NAMALWA (cell line): ENCODE results near the gene ZMYND12.
"Not testable (repeated sequence)": the region's sequence is repeated elsewhere in the genome, so short reads cannot be mapped to it uniquely, and the experiment has no call there.

Experiments used
- DNase-seq: peaks from one replicate; pipeline ENCODE4 v3.0.0-alpha.2; 2015; ENCODE audit warnings: low spot score

Gene ZMYND12, protein sequence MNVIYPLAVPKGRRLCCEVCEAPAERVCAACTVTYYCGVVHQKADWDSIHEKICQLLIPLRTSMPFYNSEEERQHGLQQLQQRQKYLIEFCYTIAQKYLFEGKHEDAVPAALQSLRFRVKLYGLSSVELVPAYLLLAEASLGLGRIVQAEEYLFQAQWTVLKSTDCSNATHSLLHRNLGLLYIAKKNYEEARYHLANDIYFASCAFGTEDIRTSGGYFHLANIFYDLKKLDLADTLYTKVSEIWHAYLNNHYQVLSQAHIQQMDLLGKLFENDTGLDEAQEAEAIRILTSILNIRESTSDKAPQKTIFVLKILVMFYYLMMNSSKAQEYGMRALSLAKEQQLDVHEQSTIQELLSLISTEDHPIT

DNA sequence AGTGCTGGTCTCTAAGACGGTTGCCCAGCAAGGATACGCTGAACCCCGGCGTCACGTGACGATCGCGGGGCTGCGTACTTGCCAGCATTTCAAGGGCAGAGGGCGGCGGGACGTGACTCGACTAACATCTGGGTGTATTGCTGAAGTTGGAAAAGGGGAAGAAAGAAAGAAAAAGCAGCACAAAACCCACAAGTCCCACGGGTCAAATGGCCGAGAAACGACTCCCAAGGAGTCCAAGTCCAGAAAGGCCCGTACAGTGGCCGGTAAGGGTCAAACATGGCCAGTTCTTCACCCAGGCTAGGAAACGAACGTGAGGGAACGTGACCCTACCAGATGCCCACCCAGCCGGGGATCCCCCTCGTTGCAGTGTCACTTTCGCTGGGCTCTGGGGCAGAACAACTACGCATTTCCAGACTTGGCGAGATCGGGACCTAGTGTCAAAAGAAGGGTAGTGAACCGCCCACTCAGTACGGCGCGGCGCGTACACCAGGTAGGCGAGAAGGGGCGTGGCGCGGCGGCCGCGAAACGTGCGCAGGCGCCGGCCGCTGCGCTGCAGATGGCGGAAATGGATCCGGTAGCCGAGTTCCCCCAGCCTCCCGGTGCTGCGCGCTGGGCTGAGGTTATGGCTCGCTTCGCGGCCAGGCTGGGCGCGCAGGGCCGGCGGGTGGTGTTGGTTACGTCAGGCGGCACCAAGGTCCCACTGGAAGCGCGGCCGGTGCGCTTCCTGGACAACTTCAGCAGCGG is at the start of gene ZMYND12, which contains the start of gene PPCS:
TSS of gene ZMYND12 (minus strand) at position 13 of the 744 bp plus-strand sequence. CDS start 25 bp downstream, outside the sequence.
TSS of gene PPCS (plus strand) at position 534 of the 744 bp plus-strand sequence. CDS start at position 557, 23 bp downstream.
- peak; percentile 89 for DNase-seq

DNA sequence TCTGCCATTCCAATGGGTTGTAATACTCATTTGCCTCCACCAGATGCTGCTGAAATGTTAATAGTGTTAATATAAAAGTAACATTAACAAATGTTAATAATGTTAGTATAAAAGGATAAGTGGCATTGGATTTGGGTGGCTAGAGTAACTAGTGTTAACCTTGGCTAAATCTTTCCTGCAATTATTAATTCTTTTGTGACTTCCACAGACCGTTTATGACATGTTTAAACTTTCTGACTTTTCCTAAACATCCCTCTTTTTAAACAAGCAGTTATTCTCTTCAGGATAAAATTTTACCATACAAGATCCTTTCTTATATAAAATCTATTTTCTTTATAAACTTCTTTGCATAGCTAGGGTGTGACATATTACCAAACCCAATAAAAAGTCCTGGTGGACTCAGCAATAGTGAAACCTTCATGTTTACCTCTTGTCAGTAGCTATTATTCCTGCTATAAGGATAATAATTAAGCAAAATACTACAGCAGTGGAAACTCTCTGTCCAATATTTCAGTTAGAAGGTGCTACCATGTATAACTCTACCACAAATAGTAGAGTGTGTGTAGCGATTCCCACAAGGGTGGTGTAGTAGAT is 48.8 kb upstream of the ZMYND12 start:
- no peak for DNase-seq

DNA sequence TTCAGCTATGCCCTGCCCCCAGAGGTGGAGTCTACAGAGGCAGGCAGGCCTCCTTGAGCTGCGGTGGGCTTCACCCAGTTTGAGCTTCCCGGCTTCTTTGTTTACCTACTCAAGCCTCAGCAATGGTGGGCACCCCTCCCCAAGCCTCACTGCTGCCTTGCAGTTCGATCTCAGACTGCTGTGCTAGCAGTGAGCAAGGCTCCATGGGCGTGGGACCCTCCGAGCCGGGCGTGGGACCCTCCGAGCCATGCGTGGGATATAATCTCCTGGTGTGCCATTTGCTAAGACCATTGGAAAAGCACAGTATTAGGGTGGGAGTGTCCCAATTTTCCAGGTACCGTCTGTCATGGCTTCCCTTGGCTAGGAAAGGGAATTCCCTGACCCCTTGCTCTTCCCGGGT is 46.2 kb upstream of the ZMYND12 start:
- DNase-seq = not testable (repeated sequence)

DNA sequence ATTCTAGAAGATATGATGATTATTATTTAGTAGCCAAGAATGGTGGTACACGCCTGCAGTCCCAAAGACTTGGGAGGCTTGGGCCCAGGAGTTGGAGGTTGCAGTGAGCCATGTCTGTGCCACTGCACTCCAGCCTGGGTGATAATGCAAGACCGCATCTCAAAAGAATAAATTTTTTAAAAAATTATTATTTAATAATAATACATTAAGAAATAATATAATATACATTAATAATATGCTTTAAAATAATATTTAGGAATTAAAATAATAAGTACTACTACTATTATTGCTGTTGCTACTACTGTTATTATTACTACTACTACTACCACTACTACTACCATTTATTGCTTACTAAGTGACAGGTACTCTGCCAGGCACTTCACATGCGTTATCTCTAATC is 34.4 kb upstream of the ZMYND12 start:
- DNase-seq = no peak

DNA sequence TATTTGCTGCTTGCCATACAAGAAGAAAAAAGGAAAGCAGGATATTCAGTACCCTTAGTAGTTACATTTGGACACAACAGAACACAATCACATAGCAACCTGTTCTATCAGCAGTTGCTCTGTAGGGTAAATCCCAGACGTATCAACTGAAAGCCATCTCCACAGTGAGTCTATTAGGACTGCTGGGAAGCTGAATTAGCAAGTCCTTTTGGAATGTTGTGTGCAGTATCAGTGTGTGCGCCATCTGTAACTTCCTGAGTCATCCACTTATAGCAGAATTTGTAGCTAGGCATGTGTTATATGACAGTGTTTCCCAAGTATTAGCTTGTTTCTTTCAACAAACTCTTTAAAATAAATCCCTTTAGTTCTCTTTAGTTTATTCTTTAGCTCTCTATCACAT is 28.6 kb upstream of the ZMYND12 start:
- DNase-seq = no peak

DNA sequence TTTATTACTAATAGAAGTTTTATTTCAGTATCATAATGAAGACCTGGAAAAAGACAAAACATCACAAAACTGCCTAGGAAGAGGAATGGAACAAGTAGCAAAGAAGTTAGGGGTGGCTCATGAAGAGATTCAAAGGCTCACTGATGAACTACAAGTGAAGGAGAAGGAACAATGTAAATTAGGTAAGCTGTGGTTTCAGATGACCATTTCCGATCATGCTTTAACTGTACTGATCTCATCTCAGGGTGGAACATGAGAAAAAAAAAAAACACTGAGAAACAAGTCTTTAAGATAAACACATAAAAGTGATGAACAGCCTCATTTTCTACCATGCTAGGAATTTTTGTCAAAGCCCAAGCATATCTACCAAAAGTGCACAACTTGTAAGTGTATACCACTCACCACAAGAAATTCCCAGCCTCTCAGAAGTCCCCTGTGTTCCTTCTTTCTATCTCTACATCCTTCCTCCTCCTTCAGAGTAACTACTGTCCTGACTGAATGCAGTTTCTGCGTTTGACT is 26.9 kb upstream of the ZMYND12 start:
- DNase-seq = no peak

DNA sequence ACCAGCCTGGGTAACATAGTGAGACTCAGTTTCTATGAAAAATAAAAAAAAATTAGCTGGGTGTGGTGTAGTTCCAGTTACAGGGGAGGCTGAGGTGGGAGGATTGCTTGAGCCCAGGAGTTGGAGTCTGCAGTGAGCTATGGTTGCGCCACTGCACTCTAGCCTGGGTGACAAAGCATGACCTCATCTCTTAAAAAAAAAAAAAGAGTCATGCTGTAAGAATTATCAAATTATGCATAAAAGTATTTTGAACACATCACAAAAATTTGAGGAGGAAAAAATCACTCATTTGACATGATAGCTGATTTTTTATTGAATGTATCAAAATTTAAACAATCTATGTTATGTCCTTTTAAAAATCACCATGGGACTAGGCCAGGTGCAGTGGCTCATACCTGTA is 25.1 kb upstream of the ZMYND12 start:
- DNase-seq = no peak

DNA sequence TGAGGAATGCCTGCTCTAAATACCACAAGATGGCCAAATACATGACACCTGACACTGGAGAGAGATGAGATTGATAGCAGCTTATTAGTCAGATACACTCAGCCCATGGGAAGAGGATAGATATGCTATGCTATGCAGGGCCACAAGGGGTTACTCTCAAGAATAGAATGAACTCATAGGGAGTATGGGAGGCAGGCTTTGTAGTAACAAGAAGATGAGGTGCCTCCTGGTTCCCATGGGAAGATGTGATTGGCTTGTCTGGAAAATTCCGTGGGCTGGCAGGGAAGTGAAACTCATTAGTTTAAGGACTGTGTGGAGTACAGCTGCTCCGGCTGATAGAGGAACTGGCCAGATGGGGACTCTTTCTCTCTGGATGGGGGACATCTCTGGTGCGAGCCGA is 23.8 kb upstream of the ZMYND12 start:
- DNase-seq = peak; percentile 34

DNA sequence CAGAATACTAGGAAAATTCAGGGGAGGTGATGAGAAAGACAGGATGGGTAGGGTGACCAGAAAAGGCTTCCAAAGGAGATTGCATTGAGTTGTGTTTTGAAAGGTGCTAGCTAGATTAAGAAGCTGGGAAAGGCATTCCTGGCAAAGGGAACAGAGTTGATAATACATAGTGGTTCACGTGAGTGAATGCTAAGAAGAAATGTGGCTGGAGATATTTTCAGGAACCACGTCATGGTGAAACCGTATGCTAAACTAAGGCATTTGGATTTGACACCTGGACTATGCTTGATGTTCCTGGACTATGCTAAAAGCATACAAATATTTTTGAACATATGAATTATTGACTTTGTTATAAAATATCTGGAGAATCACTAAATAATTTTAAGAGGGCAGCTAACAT is 22.0 kb upstream of the ZMYND12 start:
- DNase-seq = no peak

DNA sequence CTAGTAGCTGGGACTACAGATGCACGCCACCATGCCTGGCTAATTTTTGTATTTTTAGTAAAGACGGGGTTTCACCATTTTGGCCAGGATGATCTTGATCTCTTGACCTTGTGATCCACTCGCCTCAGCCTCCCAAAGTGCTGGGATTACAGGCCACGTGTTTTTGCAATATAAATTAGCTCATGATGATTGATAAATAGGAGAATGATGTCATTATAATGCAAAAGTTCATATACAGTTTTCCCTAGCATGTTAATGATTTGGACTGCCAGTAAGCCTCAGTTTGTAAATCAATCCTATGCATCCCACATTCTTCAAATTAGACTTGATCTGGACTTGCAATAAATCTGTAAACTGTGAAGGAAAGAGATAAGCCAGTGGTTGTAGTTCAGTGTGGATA is 21.5 kb upstream of the ZMYND12 start:
- not testable (repeated sequence) for DNase-seq

DNA sequence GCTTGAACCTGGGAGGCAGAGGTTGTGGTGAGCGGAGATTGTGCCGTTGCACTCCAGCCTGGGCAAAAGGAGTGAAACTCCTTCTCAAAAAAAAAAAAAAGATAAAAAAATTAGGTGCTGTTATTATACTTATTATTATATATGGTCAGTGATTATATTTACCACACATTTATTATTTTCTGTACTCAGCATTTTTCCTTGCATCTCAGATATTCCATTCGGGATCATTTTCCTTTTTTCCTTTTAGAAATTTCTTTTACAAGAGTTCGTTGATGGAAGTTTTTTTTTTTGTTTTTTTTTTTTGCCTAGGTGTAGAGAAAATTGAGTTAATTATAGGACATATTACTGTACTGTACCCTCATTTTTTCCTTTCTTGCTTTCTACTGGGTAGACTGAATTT is 20.8 kb upstream of the ZMYND12 start:
- no peak for DNase-seq

DNA sequence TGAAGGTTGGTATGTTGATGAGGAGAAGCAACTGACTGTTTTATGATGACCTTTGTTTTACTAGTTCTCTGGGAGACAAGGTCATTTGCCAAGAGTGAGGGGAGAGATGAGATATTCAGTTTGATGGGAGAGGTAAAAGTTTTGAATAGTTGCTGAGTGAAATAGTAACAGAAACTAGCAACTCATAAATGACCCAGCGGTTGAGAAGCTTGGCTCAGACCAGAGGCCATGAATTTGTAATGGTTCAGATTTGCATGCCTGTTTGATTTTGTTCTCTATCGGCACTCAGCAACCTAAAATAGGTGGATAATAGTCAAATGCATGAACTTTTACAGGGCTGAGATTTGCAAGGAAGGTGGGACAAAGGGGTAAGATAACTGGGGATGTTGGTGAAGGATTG is 13.9 kb upstream of the ZMYND12 start:
- no peak for DNase-seq

DNA sequence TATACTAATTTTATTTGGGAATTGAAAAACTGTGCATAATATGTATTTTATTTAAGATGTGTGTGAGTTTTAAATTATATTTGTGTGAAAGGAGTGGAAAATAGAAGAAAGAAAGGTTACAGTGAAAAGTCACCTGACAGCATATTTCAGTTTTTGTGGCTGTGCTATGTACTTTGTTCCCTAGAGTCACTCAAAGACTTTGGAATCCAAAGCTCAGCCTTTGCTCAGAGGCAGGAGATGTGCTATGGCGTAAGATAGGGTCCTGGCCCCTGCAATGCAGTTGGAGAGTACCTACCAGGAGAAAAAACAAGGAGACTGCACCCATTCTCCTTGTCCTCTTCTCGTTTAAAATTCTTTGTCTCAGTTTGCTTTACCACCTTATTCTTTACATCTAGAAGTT is 10.2 kb upstream of the ZMYND12 start:
- no peak for DNase-seq

DNA sequence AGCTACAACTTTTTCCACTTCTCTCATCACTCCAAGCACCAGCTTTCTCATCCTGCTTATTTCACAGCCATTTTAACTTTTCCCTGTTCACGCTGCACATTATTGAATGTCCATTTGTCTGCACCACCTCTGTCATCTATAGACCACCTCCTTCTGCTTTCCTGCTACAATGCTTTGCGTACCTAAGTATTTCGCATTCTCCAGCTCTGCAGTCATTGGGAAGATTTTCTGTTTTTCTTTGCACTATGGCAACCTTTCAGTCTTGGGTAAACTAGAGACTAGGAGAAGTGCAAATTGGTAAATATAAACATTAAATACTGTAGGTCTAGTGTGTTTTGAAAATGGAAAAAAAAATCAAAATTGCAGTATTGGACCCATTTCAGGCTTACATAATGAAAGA is 8.1 kb upstream of the ZMYND12 start:
- DNase-seq = no peak

DNA sequence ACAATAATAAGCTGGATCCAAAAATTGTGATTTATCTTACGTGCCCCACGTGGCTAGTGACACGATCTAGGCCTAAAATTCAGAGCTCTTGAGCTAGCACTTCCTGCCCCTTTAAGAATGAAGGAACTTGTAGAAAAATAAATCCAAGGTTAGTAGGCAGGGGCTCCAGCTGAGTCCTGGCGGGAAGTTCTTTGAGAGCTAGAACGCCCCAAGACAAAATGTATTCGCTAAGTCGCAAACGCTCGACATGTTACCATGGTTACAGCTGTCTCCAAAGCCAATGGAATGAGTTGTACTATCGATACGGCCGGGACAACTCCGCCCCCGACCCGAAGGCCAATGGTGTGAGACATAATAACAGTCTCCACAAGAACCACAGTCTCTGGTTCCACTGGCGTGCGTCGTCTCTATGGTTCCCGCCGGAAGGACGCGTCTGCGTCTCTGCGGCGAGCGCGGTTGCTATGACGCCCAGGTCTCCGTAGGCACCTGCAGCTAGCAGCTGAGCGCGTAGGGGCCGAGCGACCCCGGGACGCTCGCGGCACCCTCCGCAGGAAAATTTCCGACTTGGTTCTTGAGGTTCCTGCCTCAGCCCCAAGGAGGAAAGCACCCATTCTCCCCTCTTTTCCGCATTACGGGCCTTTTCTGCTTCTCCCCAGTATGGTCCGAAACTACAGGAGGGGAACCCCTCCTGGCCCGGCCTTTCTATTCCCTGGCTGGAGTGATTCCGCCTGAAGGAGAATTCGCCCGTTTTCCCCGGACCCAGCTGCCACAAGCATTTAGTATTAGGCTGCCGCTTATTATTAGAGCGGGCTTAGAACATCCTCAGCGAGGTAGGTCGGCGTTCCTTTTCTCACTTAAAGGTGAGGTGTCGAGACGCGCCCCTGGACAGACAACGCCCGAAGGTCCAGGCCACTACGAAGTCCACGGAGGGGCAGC is 7.3 kb upstream of the ZMYND12 start, which contains the start of gene CCDC30:
TSS of gene CCDC30 (plus strand) at position 459 of the 936 bp plus-strand sequence. CDS start 17,266 bp downstream, outside the sequence.
- peak; percentile 99 for DNase-seq

DNA sequence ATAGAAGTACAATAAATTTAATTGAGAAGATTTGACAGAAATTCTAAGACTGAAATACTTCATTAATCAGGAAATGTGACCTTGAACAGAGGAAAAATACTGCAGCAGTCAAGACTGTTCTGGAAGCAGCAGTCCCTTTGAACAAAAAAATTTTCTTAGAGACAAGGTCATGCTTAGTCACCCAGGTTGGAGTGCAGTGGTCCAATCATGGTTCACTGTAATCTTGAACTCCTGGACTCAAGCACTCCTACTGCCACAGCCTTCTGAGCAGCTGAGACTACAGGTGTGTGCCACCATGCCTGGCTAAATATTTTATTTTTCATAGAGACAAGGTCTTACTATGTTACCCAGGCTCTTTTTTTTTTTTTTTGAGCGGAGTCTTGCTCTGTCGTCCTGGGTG is 5.4 kb upstream of the ZMYND12 start:
- DNase-seq = peak; percentile 7

DNA sequence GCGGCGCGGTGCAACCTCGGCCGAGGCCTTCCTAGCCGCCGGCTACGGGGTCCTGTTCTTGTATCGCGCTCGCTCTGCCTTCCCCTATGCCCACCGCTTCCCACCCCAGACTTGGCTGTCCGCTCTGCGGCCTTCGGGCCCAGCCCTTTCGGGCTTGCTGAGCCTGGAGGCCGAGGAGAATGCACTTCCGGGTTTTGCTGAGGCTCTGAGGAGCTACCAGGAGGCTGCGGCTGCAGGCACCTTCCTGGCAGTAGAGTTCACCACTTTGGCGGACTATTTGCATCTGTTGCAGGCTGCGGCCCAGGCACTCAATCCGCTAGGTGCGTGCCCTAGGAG is 900 bp upstream of the ZMYND12 start:
- DNase-seq = peak; percentile 77

DNA sequence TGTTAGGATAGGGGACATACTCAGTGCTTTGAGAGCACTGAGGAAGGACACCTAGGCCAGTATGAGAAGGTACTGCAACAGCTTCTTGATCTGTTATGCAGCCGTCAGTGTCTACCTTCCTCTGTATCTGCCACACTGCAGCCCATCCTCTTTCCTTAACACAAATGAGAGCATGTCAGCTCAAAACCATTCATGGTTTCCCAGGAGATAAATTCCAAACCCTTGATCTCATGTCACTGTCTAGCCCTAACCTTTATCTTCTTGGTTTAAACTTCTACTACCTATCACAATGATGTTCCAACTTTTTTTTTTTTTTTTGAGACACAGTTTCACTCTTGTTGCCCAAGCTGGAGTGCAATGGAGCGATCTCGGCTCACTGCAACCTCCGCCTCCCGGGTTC is 1.4 kb downstream of the ZMYND12 start:
- no peak for DNase-seq

DNA sequence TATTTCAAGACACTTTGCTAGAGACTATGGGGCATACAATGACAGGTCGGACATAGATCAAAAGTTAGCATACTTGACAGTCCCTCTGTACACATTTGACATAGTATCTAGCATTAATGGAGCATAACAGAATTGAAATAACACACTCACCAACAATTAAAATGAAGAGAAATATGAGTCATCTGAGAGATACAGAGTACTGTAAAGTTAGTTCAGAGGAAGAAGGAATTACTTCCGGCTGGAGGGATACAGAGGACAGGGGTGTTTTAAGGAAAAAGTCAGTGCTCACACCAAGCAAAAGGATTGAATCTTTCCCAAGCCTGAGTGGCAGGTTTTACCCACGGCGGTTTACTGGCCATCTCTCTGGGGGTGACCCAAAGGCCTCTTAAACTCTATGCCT is 2.4 kb downstream of the ZMYND12 start:
- no peak for DNase-seq

DNA sequence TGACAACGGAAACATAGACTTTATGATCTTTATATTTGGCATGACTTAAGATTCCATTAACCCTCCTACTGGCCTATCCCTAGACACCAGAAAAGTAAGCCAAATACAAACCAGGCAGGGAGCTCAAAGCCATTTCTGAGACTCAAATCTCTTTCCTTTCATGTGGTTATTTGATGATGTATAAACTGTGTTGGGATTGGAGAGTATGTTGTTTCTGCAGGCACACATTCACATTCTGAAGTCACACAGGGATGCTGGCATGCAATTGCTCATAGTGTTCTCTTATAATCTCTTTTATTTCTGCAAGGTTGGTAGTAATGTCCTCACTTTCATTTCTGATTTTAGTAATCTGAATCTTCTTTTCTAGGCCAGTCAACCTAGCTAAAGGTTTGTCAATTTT is 5.8 kb downstream of the ZMYND12 start:
- DNase-seq = no peak

DNA sequence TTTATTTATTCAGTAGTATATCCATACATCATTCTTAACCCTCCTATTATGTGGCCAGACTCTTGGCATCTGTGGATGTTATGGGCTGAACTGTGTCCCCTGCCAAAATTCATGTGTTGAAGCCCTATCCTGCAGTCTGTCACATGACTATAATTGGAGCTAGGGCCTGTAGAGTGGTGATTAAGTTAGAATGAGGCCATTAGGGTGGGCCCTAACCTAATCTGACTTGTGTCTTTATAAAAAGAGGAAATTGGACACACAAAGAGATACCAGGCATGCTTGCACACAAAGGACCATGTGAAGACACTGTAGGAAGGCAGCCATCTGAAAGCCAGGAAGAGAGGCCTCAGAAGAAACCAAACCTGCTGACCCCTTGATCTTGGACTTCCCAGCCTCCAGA is 6.6 kb downstream of the ZMYND12 start:
- no peak for DNase-seq

DNA sequence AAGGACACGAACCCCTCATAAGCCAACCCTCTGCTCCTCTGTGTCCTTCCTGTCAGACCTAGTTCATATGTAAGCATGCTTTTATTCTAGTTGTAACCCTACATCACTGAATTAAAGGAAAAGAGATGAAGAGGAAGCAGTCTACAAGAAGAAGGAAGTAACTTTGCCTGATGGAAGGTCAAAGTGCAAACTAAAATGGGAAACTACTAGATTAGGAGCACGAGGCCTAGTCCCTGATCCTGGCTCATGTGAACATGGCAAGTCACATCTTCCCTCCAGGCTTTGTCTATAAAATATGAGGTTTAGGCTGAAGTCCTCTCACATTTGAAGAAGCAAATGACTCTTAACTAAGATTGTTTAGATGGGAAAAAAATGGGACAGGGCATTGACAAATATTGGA is 13.2 kb downstream of the ZMYND12 start:
- no peak for DNase-seq
